Dermis blood vessel endothelial cell (primary cell): Measurements from ENCODE around the gene COL6A3. TPM values are rescaled to one million over a fixed set of nuclear protein-coding genes. Genes with fewer than 3 reads are reported as not detected.

Source experiments
- DNase-seq: peaks from one replicate; pipeline ENCODE4 v3.0.0; 2010
- total RNA-seq: library from RNA; depleted of rRNA; stranded (reverse); fragments of >200 nt; gene quantifications from 2 replicates; pipeline ENCODE4 v1.2.3, GENCODE V29; 2014

COL6A3 gene
- total RNA-seq, 1 donor from 2014 or later, result 14.6 TPM

- DNase-seq, result no peak
Observed at GRCh38 chr2:237344942-237345341, 69.0 kb downstream of the COL6A3 start.

DNA sequence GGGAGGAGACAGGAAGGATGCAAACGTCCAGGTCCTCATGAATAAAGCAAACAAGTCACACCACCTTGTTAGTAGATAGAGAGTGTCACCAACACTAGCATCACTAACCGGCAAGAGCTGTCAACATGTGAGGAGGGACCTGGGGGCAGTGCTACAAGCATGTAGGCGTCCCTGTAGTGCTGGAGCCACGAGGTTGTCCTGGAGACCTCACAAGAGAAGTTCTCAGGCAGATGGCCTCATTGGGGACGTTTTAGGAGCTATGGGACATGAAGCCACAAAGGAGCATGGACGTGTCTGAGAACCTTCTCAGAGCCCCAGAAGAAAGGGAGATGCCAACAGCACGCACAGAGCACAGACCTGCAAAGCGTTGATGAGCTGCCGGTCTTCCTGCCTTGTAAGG lies 70.0 kb downstream of the COL6A3 start:
- DNase-seq, result no peak

- peak; percentile 15 for DNase-seq
Observed at GRCh38 chr2:237341872-237342271, 72.1 kb downstream of the COL6A3 start.

GRCh38 chr2:237337586-237337985 lies 76.4 kb downstream of the COL6A3 start:
- DNase-seq, result no peak

- no peak for DNase-seq
Observed at GRCh38 chr2:237336131-237336530, 77.8 kb downstream of the COL6A3 start.

DNA sequence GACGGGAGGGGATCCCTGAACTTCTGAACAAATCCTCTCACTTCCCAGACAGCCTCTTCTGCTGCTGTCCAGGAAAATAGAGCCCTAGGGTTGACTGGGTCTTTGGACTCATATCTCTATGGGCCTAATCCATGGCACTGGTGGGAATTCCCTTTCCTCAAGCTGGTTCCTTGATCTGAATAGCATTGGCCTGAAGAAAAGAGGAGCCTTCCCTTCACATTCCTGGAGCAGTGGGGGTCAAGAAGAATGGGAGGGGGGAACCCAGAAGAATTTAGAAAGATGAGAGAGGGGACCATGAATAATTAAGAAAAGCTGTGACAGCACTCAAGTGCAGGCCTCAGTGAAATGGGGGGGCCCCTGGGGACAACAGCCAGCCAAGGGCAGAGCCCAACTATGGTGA lies 80.2 kb downstream of the COL6A3 start:
- no peak for DNase-seq

DNA sequence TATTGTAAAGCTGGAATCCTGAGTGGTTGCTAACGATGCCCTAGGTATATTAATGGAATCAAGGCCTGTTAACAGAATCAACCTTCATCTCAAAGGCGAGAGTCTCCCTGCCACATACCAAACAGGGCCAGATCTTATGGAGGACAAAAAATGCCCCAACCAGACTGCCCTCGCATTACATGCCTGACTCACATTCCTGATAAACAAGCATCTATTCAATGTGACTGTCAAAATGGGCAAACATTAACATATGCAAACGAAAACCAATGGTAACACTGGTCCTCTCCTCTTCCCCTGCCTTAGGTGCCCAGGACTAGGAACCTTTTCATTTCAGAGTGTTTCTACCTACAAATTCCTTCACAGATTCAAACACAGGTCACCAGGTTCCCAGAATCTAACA lies 83.4 kb downstream of the COL6A3 start:
- no peak for DNase-seq

DNA sequence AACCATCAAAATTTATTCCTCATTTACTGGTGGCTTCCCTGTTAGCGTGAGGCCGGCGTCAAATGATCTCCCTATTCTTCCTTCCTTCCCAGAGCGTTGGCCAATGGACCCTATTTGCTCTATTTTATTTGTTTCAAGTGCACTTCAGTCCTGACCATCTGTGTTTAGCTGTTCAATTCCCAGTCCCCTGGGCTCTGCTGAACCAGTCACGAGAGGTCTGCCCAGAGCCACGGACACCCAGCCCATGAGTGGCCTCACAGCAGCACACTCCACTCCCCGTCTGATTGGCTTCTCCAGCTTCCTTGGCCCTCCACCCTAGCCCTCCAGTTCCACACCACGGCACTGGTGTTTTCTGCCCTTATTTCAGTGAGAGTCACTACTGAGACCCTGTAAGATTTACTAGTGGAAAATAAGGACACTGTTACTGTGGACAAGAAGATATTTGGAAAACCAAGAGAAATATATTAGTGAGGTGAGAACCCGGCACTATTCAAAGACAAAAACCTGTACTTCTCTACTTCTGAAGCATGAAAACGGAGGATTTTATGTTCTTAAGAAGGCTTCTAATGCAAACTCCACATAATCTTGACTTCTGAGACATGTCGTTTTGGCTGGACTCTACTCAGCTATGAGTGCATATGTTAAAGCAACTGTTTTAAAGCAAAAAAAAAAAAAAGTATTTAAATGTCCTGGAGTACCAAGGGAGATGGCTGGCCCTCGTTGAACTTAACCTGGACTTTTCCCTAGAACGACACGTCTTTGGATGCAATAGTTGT lies 86.6 kb downstream of the COL6A3 start:
- DNase-seq, result no peak

GRCh38 chr2:237326266-237327171 lies 87.4 kb downstream of the COL6A3 start:
- DNase-seq, result no peak

DNA sequence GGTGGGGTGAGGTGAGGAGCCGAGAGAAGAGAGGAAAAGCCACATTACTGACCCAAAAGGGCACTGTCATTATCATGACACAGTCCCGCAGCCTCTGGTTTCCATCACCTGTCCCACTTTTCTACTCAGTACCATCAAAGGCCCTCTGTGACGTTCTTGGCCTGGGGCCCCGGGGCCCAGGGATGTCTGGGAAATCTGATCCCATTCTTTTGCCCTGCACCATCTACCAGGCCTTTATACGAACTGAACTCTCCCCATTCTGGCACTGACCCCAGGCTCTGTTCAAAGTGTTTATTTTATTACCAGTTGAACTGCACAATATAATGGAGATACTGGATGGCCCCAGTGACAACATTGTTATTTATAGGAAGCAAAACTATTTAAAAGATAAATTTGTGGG lies 89.1 kb downstream of the COL6A3 start:
- no peak for DNase-seq

DNA sequence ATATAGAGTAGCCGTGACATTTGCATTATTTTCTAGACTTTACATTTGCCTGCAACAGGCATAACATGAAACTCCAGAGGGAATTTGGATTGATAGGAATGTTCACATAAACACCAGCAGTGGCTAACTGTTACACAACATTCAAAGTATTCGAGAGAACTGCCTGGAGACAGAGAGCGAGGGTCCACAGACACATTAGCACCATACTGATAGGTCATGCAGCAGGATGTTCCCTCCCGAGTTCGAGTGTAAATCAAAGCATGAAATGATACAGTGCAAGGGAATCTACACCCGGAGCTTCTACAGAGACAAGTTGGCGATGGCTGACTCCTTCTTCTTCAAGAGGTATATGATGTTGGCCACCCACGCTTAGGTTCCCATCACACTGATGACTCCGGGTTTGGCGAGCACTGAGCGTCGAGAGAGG lies 89.5 kb downstream of the COL6A3 start:
- no peak for DNase-seq

- no peak for DNase-seq
Observed at GRCh38 chr2:237323656-237324055, 90.3 kb downstream of the COL6A3 start.

DNA sequence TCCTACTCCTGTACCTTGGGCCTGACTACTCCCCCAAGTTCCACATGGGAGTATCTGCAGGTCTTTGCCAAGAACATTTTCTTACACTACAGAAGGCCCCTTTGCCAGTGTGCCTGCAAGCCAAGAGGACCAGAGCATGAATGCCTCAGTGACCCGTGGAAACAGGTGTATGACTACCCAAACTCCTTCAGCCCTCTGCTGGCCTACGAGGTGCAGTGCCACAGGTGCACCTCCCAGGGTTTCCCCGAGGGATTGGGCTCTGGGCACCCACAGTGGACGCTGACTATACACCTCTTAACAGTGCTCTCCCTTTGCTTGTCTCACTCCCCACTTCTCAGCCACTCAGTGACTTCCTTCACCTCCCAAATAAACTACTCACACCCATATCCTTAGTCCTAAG lies 91.4 kb downstream of the COL6A3 start:
- peak; percentile 20 for DNase-seq

DNA sequence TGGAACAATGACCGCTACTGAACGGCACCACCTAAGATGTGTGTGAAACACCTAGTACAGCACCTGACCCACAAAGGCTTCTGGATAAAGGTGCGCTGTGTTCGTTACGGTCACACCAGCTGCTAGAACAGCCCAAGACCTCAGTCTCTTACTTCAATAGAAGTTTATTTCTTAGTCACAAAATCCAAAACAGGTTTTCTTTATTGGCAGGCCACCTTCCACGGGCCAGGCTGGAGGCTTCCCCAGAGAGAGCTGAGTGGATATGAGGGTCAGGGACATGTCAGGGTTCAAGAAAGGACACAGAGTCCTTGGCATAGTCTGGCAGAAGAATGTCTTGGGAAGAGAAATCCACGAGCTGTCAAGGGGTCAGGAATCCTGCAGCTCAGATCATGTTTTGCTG lies 92.2 kb downstream of the COL6A3 start:
- no peak for DNase-seq

GRCh38 chr2:237320801-237321560 lies 93.0 kb downstream of the COL6A3 start:
- DNase-seq, result no peak

GRCh38 chr2:237319887-237320286 lies 94.1 kb downstream of the COL6A3 start:
- DNase-seq, result no peak

GRCh38 chr2:237319086-237319820 lies 94.7 kb downstream of the COL6A3 start:
- no peak for DNase-seq

GRCh38 chr2:237316339-237316738 lies 97.6 kb downstream of the COL6A3 start:
- no peak for DNase-seq

- DNase-seq, result no peak
Observed at GRCh38 chr2:237315829-237316225, 98.1 kb downstream of the COL6A3 start.

DNA sequence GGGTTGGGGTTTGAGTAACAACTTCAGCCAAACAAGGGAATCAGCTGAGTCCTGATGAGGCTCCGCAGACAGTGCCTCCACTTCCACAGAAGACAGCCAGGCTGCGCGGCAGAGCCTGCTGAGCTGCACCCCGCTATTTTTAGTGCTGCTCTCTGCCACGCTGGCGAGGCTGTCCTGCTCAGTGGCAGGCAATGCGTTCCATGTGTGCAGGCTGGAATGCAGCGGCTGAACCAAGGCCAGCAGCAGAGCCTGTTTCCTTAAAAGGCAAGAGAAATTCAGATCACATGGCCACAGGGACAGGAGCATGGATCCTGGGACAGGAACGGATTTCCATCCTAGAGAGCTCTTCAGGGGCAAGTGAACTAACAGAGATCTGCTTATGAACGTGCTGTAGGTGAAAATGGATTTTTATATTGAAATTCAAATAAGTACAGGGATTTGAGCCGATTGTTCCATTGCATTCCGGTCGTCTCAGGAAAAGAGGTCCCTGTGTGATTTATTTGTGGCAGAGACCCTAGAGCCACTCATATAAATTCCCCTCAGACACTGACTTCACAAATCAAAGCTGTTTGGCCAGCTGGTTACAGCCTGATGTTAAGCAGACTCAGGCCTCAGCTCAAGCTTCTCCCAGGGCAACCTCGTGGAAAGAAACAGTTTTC lies 98.7 kb downstream of the COL6A3 start:
- peak; percentile 41 for DNase-seq

DNA sequence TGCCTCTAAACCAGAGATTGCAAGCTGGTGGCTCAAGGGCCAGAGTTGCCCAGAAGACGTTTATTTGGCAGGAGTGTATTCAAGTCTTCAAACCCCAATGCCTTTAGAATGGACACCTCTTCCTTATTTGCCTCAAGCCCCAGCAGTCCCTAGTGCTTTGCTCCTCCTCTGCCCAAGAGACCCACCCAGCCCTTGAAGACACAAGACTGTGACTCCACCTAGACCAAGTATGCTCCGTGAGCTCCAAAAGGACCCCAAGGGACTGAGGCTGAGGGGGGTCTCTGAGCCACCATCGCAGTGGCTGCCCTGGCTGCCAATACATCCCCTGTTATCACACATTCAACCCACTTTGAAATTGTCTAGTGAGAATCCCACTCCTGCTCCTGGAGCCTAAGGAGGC lies 99.3 kb downstream of the COL6A3 start:
- no peak for DNase-seq

- DNase-seq, result no peak
Observed at GRCh38 chr2:237314198-237314597, 99.8 kb downstream of the COL6A3 start.
